ENCODE data around the gene GADD45B.

DNA sequence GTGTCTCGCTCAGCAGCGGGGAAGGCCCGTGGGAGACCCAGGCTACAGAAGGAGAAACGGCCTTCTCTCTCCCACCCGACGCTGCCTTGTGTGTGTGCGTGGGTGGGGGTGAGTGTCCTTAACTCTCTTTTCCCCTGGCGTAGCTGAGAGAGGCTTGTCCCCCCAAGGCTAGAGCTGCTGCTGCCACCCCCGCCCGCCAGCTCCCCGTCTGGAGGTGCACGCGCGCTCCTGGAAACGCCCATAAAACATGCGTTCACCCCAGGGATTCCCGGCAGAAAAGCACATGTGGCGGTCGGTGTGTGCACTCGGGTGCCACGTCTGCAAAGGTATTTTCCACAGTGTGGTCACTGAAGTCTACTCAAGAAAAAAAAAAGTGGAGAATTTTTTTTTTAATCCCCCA lies 36.1 kb downstream of the GADD45B start:
- TF ChIP-seq, protein P1, sequence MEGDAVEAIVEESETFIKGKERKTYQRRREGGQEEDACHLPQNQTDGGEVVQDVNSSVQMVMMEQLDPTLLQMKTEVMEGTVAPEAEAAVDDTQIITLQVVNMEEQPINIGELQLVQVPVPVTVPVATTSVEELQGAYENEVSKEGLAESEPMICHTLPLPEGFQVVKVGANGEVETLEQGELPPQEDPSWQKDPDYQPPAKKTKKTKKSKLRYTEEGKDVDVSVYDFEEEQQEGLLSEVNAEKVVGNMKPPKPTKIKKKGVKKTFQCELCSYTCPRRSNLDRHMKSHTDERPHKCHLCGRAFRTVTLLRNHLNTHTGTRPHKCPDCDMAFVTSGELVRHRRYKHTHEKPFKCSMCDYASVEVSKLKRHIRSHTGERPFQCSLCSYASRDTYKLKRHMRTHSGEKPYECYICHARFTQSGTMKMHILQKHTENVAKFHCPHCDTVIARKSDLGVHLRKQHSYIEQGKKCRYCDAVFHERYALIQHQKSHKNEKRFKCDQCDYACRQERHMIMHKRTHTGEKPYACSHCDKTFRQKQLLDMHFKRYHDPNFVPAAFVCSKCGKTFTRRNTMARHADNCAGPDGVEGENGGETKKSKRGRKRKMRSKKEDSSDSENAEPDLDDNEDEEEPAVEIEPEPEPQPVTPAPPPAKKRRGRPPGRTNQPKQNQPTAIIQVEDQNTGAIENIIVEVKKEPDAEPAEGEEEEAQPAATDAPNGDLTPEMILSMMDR (IDR thresholded peaks at IDR 0.05): no peak
- TF ChIP-seq POLR2A (IDR thresholded peaks at IDR 0.05): no peak

All from Peyer's patch (tissue), 4 donors.